Skeletal muscle tissue (tissue), 4 donors: ENCODE data around the gene FCHSD1. TPM values are rescaled to one million over a fixed set of nuclear protein-coding genes. Genes with fewer than 3 reads are reported as not detected.

Experiments used
- H3K27ac ChIP-seq: one replicate; pipeline ENCODE4 v1.7.0; 2013; ENCODE audit warnings: mild to moderate bottlenecking, low read depth, low read length, inconsistent platforms
- H3K27me3 ChIP-seq, 3 donors: one replicate each; pipeline ENCODE4 v1.7.0; 2013; ENCODE audit warnings: low read length in 3 of 3; ENCODE audit not compliant: control insufficient read depth in 3 of 3, insufficient read depth in 3 of 3
- H3K36me3 ChIP-seq, 3 donors: one replicate each; pipeline ENCODE4 v1.7.0; 2013; ENCODE audit warnings: low read length in 3 of 3; ENCODE audit not compliant: control insufficient read depth in 3 of 3, insufficient read depth in 3 of 3
- H3K4me1 ChIP-seq, 3 donors: one replicate each; pipeline ENCODE4 v1.7.0; 2013; ENCODE audit warnings: low read length in 3 of 3, mild to moderate bottlenecking in 3 of 3; ENCODE audit not compliant: control insufficient read depth in 3 of 3, insufficient read depth in 3 of 3
- H3K4me3 ChIP-seq, 3 donors: one replicate each; pipeline ENCODE4 v1.7.0; 2013; ENCODE audit warnings: low read length in 3 of 3
- H3K9ac ChIP-seq, 3 donors: one replicate each; pipeline ENCODE4 v1.7.0; 2013; ENCODE audit warnings: low read length in 3 of 3, mild to moderate bottlenecking in 3 of 3, moderate library complexity in 2 of 3, low read depth in 1 of 3
- H3K9me3 ChIP-seq, 3 donors: one replicate each; pipeline ENCODE4 v1.7.0; 2013; ENCODE audit warnings: low read length in 3 of 3; ENCODE audit not compliant: control insufficient read depth in 3 of 3
- total RNA-seq: library from RNA; depleted of rRNA; stranded (reverse); fragments of >200 nt; gene quantifications from one replicate; pipeline ENCODE4 v1.2.3, GENCODE V29; 2014
- donor health status: Osteomylitis.

FCHSD1 gene
- total RNA-seq, 1 donor from 2014 or later: 5.2 TPM

DNA sequence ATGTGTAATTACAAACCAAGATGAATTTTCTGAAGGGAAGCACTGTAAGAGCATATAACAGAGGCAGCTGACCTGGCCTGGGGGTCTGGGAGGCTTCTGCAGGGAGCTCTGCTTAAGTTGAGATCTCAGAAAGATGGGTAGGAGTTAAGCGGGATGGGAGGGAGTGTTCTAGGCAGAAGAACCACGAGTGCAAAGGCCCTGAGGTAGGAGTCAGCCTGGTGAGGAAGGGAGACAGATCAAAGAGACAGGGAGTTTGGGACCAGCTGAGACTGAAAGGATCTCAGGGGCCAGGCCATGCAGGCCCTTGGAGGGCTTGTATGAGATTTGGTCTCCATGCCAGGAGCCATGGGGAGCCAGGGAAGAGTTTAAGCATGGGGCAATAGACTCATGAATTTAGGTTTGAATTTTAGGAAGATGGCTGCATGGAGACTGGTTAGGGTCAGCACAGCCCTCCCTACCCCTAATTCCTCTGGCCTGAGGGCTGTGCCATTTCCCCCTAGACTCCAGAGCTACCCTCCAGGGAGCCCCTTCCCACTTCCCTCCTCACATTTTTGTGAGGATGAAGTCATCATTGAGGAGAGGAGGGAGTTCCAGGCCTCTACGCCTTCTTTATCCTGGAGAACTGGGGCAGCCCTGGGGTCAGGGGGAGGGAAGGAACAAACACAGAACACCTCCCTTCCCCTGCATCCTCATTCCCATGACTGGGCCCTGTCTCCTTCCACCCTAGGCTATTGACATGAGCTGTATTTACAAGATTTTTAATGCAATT is 35.6 kb upstream of the FCHSD1 start:
- peaks cover 0 to 17% (median 14%) of the 10 kb centered on the region in 3 donors for H3K27me3 ChIP-seq
- H3K36me3 ChIP-seq: no peaks in the 10 kb centered on the region
- H3K4me3 ChIP-seq: no peak overlapping the region
- no peak overlapping the region for H3K9ac ChIP-seq
- no peak overlapping the region for H3K27ac ChIP-seq
- H3K9me3 ChIP-seq: no peaks in the 10 kb centered on the region
- H3K4me1 ChIP-seq: peaks cover 5 to 8% (median 7%) of the 10 kb centered on the region in 3 donors

DNA sequence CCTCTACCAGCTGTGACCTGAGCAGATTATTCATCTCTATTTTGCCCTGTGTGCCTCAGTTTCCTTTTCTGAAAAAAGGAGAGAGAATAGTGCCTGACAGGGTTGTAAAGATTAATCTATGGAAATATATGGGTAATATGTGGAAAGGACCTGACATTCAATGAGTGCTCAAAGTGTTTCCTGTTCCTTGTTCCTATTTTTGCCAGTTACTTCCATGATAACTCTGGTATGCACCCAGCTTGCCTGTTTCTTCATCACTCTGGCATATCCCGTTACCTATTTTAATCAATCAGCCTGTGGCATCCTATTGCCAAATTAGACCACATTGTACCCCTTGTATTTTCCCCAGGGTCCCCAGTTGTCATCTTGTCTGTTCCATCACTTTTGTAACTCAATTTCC is 34.4 kb upstream of the FCHSD1 start:
- H3K4me1 ChIP-seq: peaks cover 7 to 13% (median 8%) of the 10 kb centered on the region in 3 donors
- peaks cover 0 to 19% (median 13%) of the 10 kb centered on the region in 3 donors for H3K27me3 ChIP-seq

GRCh38 chr5:141683596-141684141 is 32.5 kb upstream of the FCHSD1 start:
- H3K4me1 ChIP-seq: peaks cover 7 to 15% (median 8%) of the 10 kb centered on the region in 3 donors
- H3K9me3 ChIP-seq: no peaks in the 10 kb centered on the region
- H3K27ac ChIP-seq: no peak overlapping the region
- peaks cover 0 to 12% (median 10%) of the 10 kb centered on the region in 3 donors for H3K27me3 ChIP-seq
- H3K4me3 ChIP-seq: no peak overlapping the region
- H3K36me3 ChIP-seq: no peaks in the 10 kb centered on the region
- no peak overlapping the region for H3K9ac ChIP-seq

More for the DNA sequence above, 34.4 kb upstream of the FCHSD1 start:
- no peak overlapping the region for H3K9ac ChIP-seq
- H3K9me3 ChIP-seq: no peaks in the 10 kb centered on the region
- H3K27ac ChIP-seq: no peak overlapping the region
- H3K36me3 ChIP-seq: no peaks in the 10 kb centered on the region
- no peak overlapping the region for H3K4me3 ChIP-seq

DNA sequence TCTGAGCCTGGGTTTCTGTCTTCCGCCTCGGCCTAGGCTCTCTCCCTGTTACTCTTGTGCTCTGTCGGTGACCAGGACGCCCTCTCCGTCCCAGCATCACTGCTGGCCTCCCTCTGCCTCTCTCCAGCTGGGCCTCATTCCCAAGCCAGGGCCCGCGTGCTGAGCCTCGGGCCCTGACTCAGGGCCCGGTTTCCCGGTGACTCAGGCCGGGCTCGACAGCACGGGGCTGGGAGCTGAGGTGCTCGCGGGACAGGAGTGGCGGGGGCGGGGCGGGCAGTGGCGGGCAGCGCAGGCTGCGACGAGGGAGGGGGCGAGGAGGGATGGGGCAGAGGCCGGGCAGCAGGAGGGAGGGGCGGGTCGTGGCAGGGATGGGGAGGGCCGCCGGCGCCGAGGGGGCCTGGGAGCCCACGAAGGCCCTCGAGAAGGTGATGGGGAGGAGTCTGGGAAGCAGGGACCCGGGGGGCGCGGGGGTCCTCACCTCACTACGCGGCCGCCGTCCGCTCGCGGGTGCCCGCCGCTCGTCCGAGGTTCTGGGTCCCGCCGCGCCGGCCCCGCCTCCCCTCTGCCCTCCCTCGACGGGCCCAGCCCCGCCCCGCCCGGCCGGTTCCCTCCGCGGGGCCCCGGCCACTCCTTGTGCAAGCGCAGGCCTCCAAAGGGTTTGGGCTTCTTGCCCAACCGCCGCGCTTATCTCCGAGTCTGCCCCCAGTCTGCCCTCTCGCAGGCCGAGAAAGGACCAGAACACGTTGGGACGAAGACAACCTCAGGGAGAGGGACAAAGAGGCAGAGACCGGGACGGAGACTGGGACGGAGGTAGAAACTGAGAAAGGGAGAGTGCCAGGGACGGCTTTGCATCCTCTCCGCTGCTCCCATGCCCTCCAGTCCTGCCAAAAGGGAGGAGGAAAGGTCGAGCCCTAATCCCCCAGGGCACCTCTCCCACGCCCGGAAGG is 30.8 kb upstream of the FCHSD1 start, which contains the start of gene ARAP3:
Gene ARAP3 (minus strand): TSS at position 536 of the 947 bp plus-strand sequence. CDS start 1,744 bp downstream, outside the sequence.
- H3K4me1 ChIP-seq: peaks cover 7 to 15% (median 8%) of the 10 kb centered on the region in 3 donors
- no peaks in the 10 kb centered on the region for H3K9me3 ChIP-seq
- H3K36me3 ChIP-seq: peaks cover 0 to 2% (median 0%) of the 10 kb centered on the region in 3 donors
- H3K4me3 ChIP-seq: peak within 1 kb of the TSS; percentile 57 to 71 (median 60)
- H3K27ac ChIP-seq: peak within 1 kb of the TSS; percentile 52
- peaks cover 0 to 12% (median 10%) of the 10 kb centered on the region in 3 donors for H3K27me3 ChIP-seq
- H3K9ac ChIP-seq: peak within 1 kb of the TSS; percentile 54 to 60 (median 54)

DNA sequence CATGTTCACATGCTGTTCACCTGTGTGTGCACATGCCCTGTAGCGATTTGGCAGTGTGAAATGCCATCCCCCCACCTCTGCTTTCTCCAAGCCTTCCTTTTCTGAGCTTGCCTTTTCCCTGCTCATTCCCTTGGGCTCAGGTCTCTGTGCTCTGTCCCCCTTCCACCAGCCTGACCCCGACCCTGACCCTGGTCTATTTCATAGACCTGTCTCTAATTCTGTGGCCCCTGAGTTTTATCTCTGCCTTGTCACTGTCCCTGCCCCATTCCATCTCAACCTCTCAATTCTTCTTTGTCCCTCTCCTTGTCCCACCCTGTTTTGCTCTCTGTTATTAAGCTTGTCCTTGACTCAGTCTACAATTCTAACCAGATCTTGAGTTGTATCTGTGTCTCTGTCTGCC is 30.1 kb upstream of the FCHSD1 start:
- Histone ChIP-seq H3K27me3 (peaks cover 0 to 12% (median 10%) of the 10 kb centered on the region in 3 donors), H3K4me3 (peak overlapping the region; percentile 7 to 45 (median 32)), H3K4me1 (peaks cover 7 to 15% (median 8%) of the 10 kb centered on the region in 3 donors), H3K36me3 (peaks cover 0 to 3% (median 2%) of the 10 kb centered on the region in 3 donors), H3K27ac (peak overlapping the region; percentile 52), H3K9me3 (no peaks in the 10 kb centered on the region), H3K9ac (peak overlapping the region; percentile 1 to 60 (median 54))

DNA sequence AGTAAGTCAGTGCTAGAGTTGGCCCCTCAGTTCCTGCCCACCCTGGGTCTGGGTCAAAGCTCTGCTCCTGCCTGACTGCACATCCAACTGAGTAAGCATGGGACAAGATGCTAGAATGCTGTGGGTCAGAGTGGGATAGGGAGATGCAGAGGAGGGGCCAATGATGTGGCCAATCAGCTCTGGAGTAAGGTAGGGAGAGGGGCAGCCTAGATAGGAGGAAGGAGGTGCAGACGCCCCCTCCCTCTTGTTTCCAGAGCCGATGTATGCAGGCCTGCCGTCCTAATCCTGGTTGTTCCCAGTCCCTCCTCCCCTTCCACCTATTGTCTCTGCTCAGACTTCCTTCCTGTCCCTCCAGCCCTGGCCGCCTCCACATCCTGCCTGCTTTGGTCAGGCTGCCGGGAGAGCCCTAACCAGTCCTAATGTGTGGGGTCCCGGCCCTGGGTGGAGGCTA is 29.6 kb upstream of the FCHSD1 start:
- no peaks in the 10 kb centered on the region for H3K9me3 ChIP-seq
- no peak overlapping the region for H3K27ac ChIP-seq
- H3K4me3 ChIP-seq: peak overlapping the region; percentile 32 to 45 (median 41)
- peaks cover 0 to 3% (median 2%) of the 10 kb centered on the region in 3 donors for H3K36me3 ChIP-seq
- H3K4me1 ChIP-seq: peaks cover 7 to 15% (median 8%) of the 10 kb centered on the region in 3 donors
- no peak overlapping the region for H3K9ac ChIP-seq
- H3K27me3 ChIP-seq: peaks cover 0 to 12% (median 10%) of the 10 kb centered on the region in 3 donors

DNA sequence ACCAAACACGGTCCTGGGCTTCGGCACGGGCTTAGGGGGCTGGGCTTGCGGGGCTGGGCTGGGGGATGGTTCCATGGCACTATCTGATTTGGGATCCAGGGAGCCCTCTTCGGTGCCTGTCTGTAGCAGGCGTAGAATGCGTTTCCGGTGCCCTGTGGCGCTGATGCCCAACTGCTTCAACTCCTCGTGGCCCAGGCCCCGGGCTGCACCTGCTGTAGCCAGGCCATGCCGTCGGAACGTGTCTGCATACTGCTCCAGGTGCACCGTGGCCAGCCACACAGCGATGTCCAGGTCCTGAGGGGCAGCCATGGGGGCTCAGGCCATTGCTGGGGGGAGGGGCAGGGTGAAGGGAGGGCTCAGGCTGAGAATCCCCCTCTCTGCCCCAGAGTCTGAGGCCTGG is 29.0 kb upstream of the FCHSD1 start:
- H3K9ac ChIP-seq: no peak overlapping the region
- H3K27me3 ChIP-seq: peaks cover 0 to 12% (median 10%) of the 10 kb centered on the region in 3 donors
- no peaks in the 10 kb centered on the region for H3K9me3 ChIP-seq
- peaks cover 0 to 3% (median 2%) of the 10 kb centered on the region in 3 donors for H3K36me3 ChIP-seq
- peak overlapping the region in 1 of 3 donors; percentile 41 for H3K4me3 ChIP-seq
- H3K4me1 ChIP-seq: peaks cover 7 to 15% (median 8%) of the 10 kb centered on the region in 3 donors
- H3K27ac ChIP-seq: no peak overlapping the region

DNA sequence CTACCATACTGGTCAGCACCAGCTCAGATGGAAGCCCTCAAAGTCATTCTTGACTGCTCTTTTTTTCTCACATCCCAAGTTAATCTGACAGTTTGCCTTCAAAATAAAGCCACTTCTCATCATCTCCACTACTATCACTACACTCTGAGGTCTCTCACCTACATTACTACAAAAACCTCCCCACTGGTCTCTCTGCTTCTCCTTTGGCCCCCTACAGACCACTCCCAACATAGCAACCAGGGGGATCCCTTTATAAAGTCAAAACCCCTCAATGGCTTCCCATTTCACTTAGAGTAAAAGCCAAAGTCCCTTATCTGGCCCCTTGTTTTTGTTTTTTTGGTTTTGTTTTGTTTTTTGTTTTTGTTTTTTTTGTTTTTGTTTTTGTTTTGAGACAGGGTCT is 26.2 kb upstream of the FCHSD1 start:
- Histone ChIP-seq H3K4me1 (peaks cover 4 to 12% (median 4%) of the 10 kb centered on the region in 3 donors), H3K9me3 (no peaks in the 10 kb centered on the region), H3K27ac (no peak overlapping the region), H3K4me3 (no peak overlapping the region), H3K36me3 (peaks cover 0 to 3% (median 2%) of the 10 kb centered on the region in 3 donors), H3K27me3 (peaks cover 0 to 11% (median 8%) of the 10 kb centered on the region in 3 donors), H3K9ac (no peak overlapping the region)

DNA sequence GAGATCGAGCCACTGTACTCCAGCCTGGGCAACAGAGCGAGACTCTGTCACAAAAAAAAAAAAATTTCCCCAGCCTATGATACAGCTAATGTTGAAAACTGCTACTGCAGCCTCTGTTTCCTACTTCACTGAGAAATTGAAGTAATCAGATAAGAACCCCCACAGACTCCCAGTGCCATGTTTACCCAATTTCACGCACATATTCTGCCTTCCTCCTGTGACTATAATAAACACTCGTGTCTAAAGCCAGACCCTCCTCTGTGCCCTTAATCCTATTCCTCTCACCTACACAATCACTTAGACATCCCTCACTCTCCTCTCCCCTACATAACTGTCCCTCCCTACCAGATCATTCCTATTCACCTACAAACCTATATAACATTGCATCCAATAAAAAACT is 24.5 kb upstream of the FCHSD1 start:
- no peak overlapping the region for H3K27ac ChIP-seq
- no peaks in the 10 kb centered on the region for H3K9me3 ChIP-seq
- peaks cover 0 to 3% (median 2%) of the 10 kb centered on the region in 3 donors for H3K4me1 ChIP-seq
- peaks cover 0 to 3% (median 2%) of the 10 kb centered on the region in 3 donors for H3K36me3 ChIP-seq
- H3K4me3 ChIP-seq: no peak overlapping the region
- peaks cover 0 to 8% (median 0%) of the 10 kb centered on the region in 3 donors for H3K27me3 ChIP-seq
- no peak overlapping the region for H3K9ac ChIP-seq
